GM12873 (cell line): Measurements from ENCODE around the gene SAMD1.

Experiments
- CTCF ChIP-seq: IDR thresholded peaks from 2 replicates; pipeline ENCODE4 v1.5.1; 2012; ENCODE audit warnings: low read depth, mild to moderate bottlenecking, moderate library complexity, low read length, control low read depth; ENCODE audit not compliant: insufficient read depth; ENCODE audit errors: missing control alignments

The SAMD1 gene

GRCh38 chr19:14091813-14092462 is 1.4 kb upstream of the SAMD1 start:
- TF ChIP-seq CTCF, result peak; percentile 41

GRCh38 chr19:14091081-14091812 is 696 bp upstream of the SAMD1 start:
- TF ChIP-seq CTCF, result peak; percentile 9

GRCh38 chr19:14089662-14090508 is 666 bp downstream of the SAMD1 start:
- peak; percentile 3 for TF ChIP-seq CTCF

- TF ChIP-seq CTCF, result peak; percentile 32
Measured at GRCh38 chr19:14089412-14089661, 1.2 kb downstream of the SAMD1 start.

- no peak for TF ChIP-seq CTCF
Measured at GRCh38 chr19:14088634-14089411, 1.7 kb downstream of the SAMD1 start.

GRCh38 chr19:14086098-14086497 is 4.5 kb downstream of the SAMD1 start:
- TF ChIP-seq CTCF, result no peak
